Activated T-cell treated with anti-CD3 and anti-CD28 coated beads, Interleukin-2, amount 50 U/mL, for 24 hours (primary cell): ENCODE data around the gene CTPS1.

Experiments used
- DNase-seq: peaks from one replicate; pipeline ENCODE4 v3.0.0-alpha.2; 2020
- H3K27ac Mint-ChIP-seq: 2 replicates; pipeline ENCODE4 v1.8.0; 2020; ENCODE audit warnings: mild to moderate bottlenecking, mixed read lengths
- H3K27me3 Mint-ChIP-seq: 2 replicates; pipeline ENCODE4 v1.8.0; 2020; ENCODE audit warnings: mixed read lengths
- H3K36me3 Mint-ChIP-seq: 2 replicates; pipeline ENCODE4 v1.8.0; 2020; ENCODE audit warnings: low read depth, mixed read lengths
- H3K4me1 Mint-ChIP-seq: 2 replicates; pipeline ENCODE4 v1.8.0; 2020; ENCODE audit warnings: low read depth, mixed read lengths
- H3K4me3 Mint-ChIP-seq: 2 replicates; pipeline ENCODE4 v1.8.0; 2020; ENCODE audit warnings: mild to moderate bottlenecking, moderate library complexity, mixed read lengths
- H3K9me3 Mint-ChIP-seq: 2 replicates; pipeline ENCODE4 v1.8.0; 2020; ENCODE audit warnings: mixed read lengths

The CTPS1 gene

GRCh38 chr1:40951943-40952743 lies 27.4 kb upstream of the CTPS1 start:
- Mint-ChIP-seq H3K4me3 (no peak overlapping the region), H3K36me3 (no peaks in the 10 kb centered on the region), H3K27ac (no peak overlapping the region), H3K4me1 (peaks cover 10% of the 10 kb centered on the region), H3K27me3 (peaks cover 29% of the 10 kb centered on the region), H3K9me3 (no peaks in the 10 kb centered on the region)
- DNase-seq, result peak; percentile 77

GRCh38 chr1:40952744-40953315 lies 26.7 kb upstream of the CTPS1 start:
- peaks cover 10% of the 10 kb centered on the region for H3K4me1 Mint-ChIP-seq
- H3K27ac Mint-ChIP-seq, result no peak overlapping the region
- H3K4me3 Mint-ChIP-seq, result no peak overlapping the region
- no peak for DNase-seq
- peaks cover 29% of the 10 kb centered on the region for H3K27me3 Mint-ChIP-seq
- no peaks in the 10 kb centered on the region for H3K9me3 Mint-ChIP-seq
- H3K36me3 Mint-ChIP-seq, result no peaks in the 10 kb centered on the region

- H3K27me3 Mint-ChIP-seq, result peaks cover 22% of the 10 kb centered on the region
- H3K4me3 Mint-ChIP-seq, result no peak overlapping the region
- H3K9me3 Mint-ChIP-seq, result no peaks in the 10 kb centered on the region
- DNase-seq, result no peak
- H3K36me3 Mint-ChIP-seq, result no peaks in the 10 kb centered on the region
- peaks cover 5% of the 10 kb centered on the region for H3K4me1 Mint-ChIP-seq
- no peak overlapping the region for H3K27ac Mint-ChIP-seq
These were observed 24.9 kb upstream of the CTPS1 start for GRCh38 chr1:40954626-40955025.

GRCh38 chr1:40955266-40955665 lies 24.2 kb upstream of the CTPS1 start:
- Mint-ChIP-seq H3K4me1 (peaks cover 5% of the 10 kb centered on the region), H3K4me3 (no peak overlapping the region), H3K9me3 (no peaks in the 10 kb centered on the region), H3K27me3 (peaks cover 22% of the 10 kb centered on the region), H3K27ac (no peak overlapping the region), H3K36me3 (no peaks in the 10 kb centered on the region)
- DNase-seq, result no peak

- Mint-ChIP-seq H3K27me3 (peaks cover 22% of the 10 kb centered on the region), H3K36me3 (no peaks in the 10 kb centered on the region), H3K4me3 (no peak overlapping the region), H3K9me3 (no peaks in the 10 kb centered on the region), H3K27ac (no peak overlapping the region), H3K4me1 (peaks cover 5% of the 10 kb centered on the region)
- DNase-seq, result no peak
These were observed 23.1 kb upstream of the CTPS1 start for GRCh38 chr1:40956407-40956806.

GRCh38 chr1:40958210-40958609 lies 21.3 kb upstream of the CTPS1 start:
- Mint-ChIP-seq H3K9me3 (no peaks in the 10 kb centered on the region), H3K4me3 (no peak overlapping the region), H3K36me3 (no peaks in the 10 kb centered on the region), H3K4me1 (no peaks in the 10 kb centered on the region), H3K27me3 (peaks cover 14% of the 10 kb centered on the region), H3K27ac (no peak overlapping the region)
- no peak for DNase-seq

- Mint-ChIP-seq H3K9me3 (no peaks in the 10 kb centered on the region), H3K27me3 (no peaks in the 10 kb centered on the region), H3K27ac (no peak overlapping the region)
These were observed 14.0 kb upstream of the CTPS1 start for GRCh38 chr1:40965531-40965930.

GRCh38 chr1:40966417-40966816 lies 13.1 kb upstream of the CTPS1 start:
- Mint-ChIP-seq H3K27ac (no peak overlapping the region), H3K9me3 (no peaks in the 10 kb centered on the region), H3K27me3 (no peaks in the 10 kb centered on the region), H3K36me3 (no peaks in the 10 kb centered on the region), H3K4me1 (no peaks in the 10 kb centered on the region), H3K4me3 (no peak overlapping the region)
- DNase-seq, result no peak

More at GRCh38 chr1:40965531-40965930, 14.0 kb upstream of the CTPS1 start:
- H3K36me3 Mint-ChIP-seq, result no peaks in the 10 kb centered on the region
- H3K4me3 Mint-ChIP-seq, result no peak overlapping the region
- H3K4me1 Mint-ChIP-seq, result no peaks in the 10 kb centered on the region
- DNase-seq, result no peak

GRCh38 chr1:40969445-40969844 lies 10.1 kb upstream of the CTPS1 start:
- H3K27me3 Mint-ChIP-seq, result no peaks in the 10 kb centered on the region
- H3K36me3 Mint-ChIP-seq, result no peaks in the 10 kb centered on the region
- DNase-seq, result no peak
- no peaks in the 10 kb centered on the region for H3K9me3 Mint-ChIP-seq
- H3K4me3 Mint-ChIP-seq, result no peak overlapping the region
- no peak overlapping the region for H3K27ac Mint-ChIP-seq
- peaks cover 6% of the 10 kb centered on the region for H3K4me1 Mint-ChIP-seq

- Mint-ChIP-seq H3K27me3 (no peaks in the 10 kb centered on the region), H3K4me3 (no peak overlapping the region), H3K4me1 (peaks cover 10% of the 10 kb centered on the region), H3K36me3 (no peaks in the 10 kb centered on the region), H3K27ac (no peak overlapping the region), H3K9me3 (no peaks in the 10 kb centered on the region)
- DNase-seq, result no peak
These were observed 7.5 kb upstream of the CTPS1 start for GRCh38 chr1:40971966-40972365.

- Mint-ChIP-seq H3K4me1 (peaks cover 14% of the 10 kb centered on the region), H3K27ac (no peak overlapping the region)
These were observed 5.6 kb upstream of the CTPS1 start for GRCh38 chr1:40973912-40974311.

GRCh38 chr1:40974945-40975344 lies 4.6 kb upstream of the CTPS1 start:
- Mint-ChIP-seq H3K27ac (no peak overlapping the region), H3K9me3 (no peaks in the 10 kb centered on the region), H3K36me3 (no peaks in the 10 kb centered on the region), H3K27me3 (no peaks in the 10 kb centered on the region), H3K4me1 (peaks cover 17% of the 10 kb centered on the region), H3K4me3 (no peak overlapping the region)
- DNase-seq, result no peak

More at GRCh38 chr1:40973912-40974311, 5.6 kb upstream of the CTPS1 start:
- H3K36me3 Mint-ChIP-seq, result no peaks in the 10 kb centered on the region
- H3K4me3 Mint-ChIP-seq, result no peak overlapping the region
- no peaks in the 10 kb centered on the region for H3K27me3 Mint-ChIP-seq
- no peaks in the 10 kb centered on the region for H3K9me3 Mint-ChIP-seq
- DNase-seq, result no peak

GRCh38 chr1:40976952-40977690 lies 2.4 kb upstream of the CTPS1 start:
- peaks cover 19% of the 10 kb centered on the region for H3K36me3 Mint-ChIP-seq
- no peak overlapping the region for H3K27ac Mint-ChIP-seq
- H3K9me3 Mint-ChIP-seq, result no peaks in the 10 kb centered on the region
- no peaks in the 10 kb centered on the region for H3K27me3 Mint-ChIP-seq
- no peak for DNase-seq
- H3K4me1 Mint-ChIP-seq, result peaks cover 30% of the 10 kb centered on the region
- H3K4me3 Mint-ChIP-seq, result no peak overlapping the region

- H3K36me3 Mint-ChIP-seq, result peaks cover 25% of the 10 kb centered on the region
- H3K27ac Mint-ChIP-seq, result no peak overlapping the region
- DNase-seq, result no peak
- no peaks in the 10 kb centered on the region for H3K27me3 Mint-ChIP-seq
- peaks cover 36% of the 10 kb centered on the region for H3K4me1 Mint-ChIP-seq
- H3K4me3 Mint-ChIP-seq, result no peak overlapping the region
- H3K9me3 Mint-ChIP-seq, result no peaks in the 10 kb centered on the region
These were observed 1.8 kb upstream of the CTPS1 start for GRCh38 chr1:40977716-40978115.

- Mint-ChIP-seq H3K4me3 (peak overlapping the region; percentile 84), H3K36me3 (peaks cover 37% of the 10 kb centered on the region), H3K4me1 (peaks cover 45% of the 10 kb centered on the region), H3K27me3 (no peaks in the 10 kb centered on the region), H3K9me3 (no peaks in the 10 kb centered on the region), H3K27ac (peak overlapping the region; percentile 96)
- DNase-seq, result no peak
These were observed 633 bp upstream of the CTPS1 start for GRCh38 chr1:40978886-40979240.
